GM19035 (cell line): ENCODE results near the gene CSNK2A1.
A peak's percentile ranks its signal among the peaks of the same experiment; 100 is the strongest.
"Not testable (repeated sequence)": the region's sequence is repeated elsewhere in the genome, so short reads cannot be mapped to it uniquely, and the experiment has no call there.

Experiments used
- ATAC-seq: cut with Tn5 transposase; IDR thresholded peaks from one replicate; pipeline ENCODE4 v1.9.1; 2021; ENCODE audit not compliant: unreplicated experiment

The CSNK2A1 gene

GRCh38 chr20:496126-496696 is 47.4 kb downstream of the CSNK2A1 start:
- ATAC-seq = no peak

GRCh38 chr20:492159-492558 is 51.4 kb downstream of the CSNK2A1 start:
- ATAC-seq = no peak

GRCh38 chr20:487655-488054 is 55.9 kb downstream of the CSNK2A1 start:
- no peak for ATAC-seq

GRCh38 chr20:483815-484644 is 59.6 kb downstream of the CSNK2A1 start:
- no peak for ATAC-seq

- no peak for ATAC-seq
Observed at GRCh38 chr20:481167-481566, 62.4 kb downstream of the CSNK2A1 start.

GRCh38 chr20:480044-480443 is 63.5 kb downstream of the CSNK2A1 start:
- no peak for ATAC-seq

- ATAC-seq = no peak
Observed at GRCh38 chr20:479487-479886, 64.1 kb downstream of the CSNK2A1 start.

- ATAC-seq = no peak
Observed at GRCh38 chr20:478949-479429, 64.6 kb downstream of the CSNK2A1 start.

- ATAC-seq = no peak
Observed at GRCh38 chr20:478010-478948, 65.3 kb downstream of the CSNK2A1 start.

- ATAC-seq = not testable (repeated sequence)
Observed at GRCh38 chr20:476561-477249, 66.9 kb downstream of the CSNK2A1 start.

- no peak for ATAC-seq
Observed at GRCh38 chr20:475463-476357, 67.9 kb downstream of the CSNK2A1 start.

GRCh38 chr20:474581-474980 is 69.0 kb downstream of the CSNK2A1 start:
- no peak for ATAC-seq

- no peak for ATAC-seq
Observed at GRCh38 chr20:472889-473292, 70.7 kb downstream of the CSNK2A1 start.

- ATAC-seq = no peak
Observed at GRCh38 chr20:472137-472846, 71.3 kb downstream of the CSNK2A1 start.

GRCh38 chr20:469746-470490 is 73.7 kb downstream of the CSNK2A1 start:
- no peak for ATAC-seq

- no peak for ATAC-seq
Observed at GRCh38 chr20:467755-468154, 75.8 kb downstream of the CSNK2A1 start.

GRCh38 chr20:462199-462991 is 81.2 kb downstream of the CSNK2A1 start, which contains the start of gene TBC1D20:
Gene TBC1D20 (minus strand): TSS chr20:462533. CDS start chr20:462405, 128 bp downstream.
- peak; percentile 89 for ATAC-seq
